Measurements from ENCODE around the gene OPCML.
A peak's percentile ranks its signal among the peaks of the same experiment; 100 is the strongest.

Gene OPCML

DNA sequence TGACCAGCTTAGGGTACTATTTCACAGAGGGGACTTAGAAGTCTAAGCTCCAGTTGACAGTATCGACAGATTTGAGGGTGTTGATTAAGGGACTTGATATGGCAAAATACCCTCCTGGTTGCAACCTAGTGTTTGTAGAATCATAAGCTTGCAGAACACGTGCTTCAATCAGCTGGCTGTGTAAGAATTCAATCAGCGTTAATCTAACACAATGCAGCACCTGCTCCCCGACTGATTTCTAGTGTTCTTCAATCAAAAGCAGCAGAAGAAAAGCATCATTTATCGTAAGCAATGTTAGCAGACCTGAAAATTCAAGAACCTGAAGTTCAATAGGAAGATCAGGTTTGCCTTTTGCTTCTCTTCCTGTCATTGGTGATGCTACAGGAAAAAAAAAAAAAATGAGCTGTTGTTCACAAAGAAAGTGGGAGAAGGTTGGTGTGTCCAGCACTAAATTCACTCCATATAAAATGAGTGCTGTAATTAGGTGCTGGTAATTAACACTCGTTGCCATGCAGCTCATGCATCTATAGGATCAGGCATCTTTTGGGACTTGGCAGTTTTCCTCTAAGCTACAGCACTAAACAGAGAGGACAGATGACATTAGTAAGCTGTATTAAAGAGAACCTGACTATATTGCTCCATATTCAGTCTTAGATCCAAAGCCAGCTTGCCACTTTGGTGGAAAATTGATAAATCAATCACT is 840.3 kb downstream of the OPCML start:
- DNase-seq (ENCODE audit: low read depth): no peak
- TF ChIP-seq, protein P1, sequence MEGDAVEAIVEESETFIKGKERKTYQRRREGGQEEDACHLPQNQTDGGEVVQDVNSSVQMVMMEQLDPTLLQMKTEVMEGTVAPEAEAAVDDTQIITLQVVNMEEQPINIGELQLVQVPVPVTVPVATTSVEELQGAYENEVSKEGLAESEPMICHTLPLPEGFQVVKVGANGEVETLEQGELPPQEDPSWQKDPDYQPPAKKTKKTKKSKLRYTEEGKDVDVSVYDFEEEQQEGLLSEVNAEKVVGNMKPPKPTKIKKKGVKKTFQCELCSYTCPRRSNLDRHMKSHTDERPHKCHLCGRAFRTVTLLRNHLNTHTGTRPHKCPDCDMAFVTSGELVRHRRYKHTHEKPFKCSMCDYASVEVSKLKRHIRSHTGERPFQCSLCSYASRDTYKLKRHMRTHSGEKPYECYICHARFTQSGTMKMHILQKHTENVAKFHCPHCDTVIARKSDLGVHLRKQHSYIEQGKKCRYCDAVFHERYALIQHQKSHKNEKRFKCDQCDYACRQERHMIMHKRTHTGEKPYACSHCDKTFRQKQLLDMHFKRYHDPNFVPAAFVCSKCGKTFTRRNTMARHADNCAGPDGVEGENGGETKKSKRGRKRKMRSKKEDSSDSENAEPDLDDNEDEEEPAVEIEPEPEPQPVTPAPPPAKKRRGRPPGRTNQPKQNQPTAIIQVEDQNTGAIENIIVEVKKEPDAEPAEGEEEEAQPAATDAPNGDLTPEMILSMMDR (IDR thresholded peaks at IDR 0.05; ENCODE audit: control insufficient read depth, insufficient read depth, low read depth, low read length, missing control alignments): no peak
- H3K4me3 ChIP-seq (ENCODE audit: control insufficient read depth, low read depth, low read length): no peak overlapping the region

DNA sequence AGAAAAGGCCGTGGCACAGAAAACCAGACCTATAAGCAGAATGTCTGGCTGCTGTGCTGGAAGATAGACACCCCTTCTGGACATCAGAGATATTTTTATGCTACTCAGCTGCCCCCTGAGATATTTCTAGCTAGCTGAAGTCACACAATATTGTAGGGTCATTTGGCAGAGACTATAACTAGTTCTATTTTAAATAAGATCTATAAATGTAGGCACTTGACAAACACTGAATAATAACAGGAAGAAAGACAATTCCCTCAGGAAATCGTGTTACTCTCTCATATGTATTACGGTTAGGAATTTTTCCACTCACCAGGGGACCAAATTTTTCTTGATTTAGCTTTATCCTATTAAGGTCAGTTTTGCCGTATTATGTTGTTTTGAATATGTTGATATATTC is 845.4 kb downstream of the OPCML start:
- no peak overlapping the region for H3K4me3 ChIP-seq (ENCODE audit: control insufficient read depth, low read depth, low read length)

DNA sequence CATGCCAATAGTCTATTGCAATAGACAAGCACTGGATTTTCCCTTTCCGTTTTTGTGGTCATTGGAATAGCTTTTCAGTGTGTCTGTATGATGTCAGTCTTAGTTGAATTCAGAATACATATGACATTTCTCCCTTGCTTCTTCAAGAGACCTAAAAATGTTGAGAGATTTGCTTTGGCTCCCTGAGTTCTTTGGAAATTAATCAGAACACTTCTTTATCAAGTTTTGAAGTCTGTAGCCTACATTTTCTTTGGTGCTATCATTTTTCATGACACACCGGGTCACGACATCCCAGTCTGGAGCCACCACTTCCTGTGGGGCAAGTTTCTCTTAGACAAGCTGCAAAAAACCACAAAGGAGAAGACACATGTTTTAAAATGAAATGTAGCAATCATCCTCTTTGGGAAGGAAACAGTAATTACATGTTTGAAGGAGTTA is 847.1 kb downstream of the OPCML start:
- TF ChIP-seq, protein P1 (IDR thresholded peaks at IDR 0.05; ENCODE audit: control insufficient read depth, insufficient read depth, low read depth, low read length, missing control alignments): no peak
- peak; percentile 32 for DNase-seq (ENCODE audit: low read depth)
- H3K4me3 ChIP-seq (ENCODE audit: control insufficient read depth, low read depth, low read length): no peak overlapping the region

More for the DNA sequence above, 845.4 kb downstream of the OPCML start:
- TF ChIP-seq, protein P1 (IDR thresholded peaks at IDR 0.05; ENCODE audit: control insufficient read depth, insufficient read depth, low read depth, low read length, missing control alignments): no peak
- no peak for DNase-seq (ENCODE audit: low read depth)

DNA sequence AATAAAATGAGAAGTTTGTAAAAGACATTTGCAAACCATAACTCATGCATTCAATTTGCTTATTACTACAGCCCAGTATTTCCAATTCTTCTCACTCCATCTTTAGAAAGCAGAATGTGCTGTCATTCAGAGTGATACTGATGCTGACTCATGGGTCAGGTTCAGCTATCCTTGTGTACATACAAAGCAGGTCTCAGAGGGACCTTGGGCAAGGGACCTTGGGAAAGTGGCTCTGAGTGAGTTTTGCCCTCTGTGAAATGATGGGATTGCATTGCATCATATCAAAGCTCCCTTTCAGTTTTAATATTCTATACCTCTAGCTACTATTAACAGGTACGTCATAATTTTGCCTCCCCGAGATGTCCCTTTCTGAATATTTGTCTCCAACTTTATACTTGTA is 848.7 kb downstream of the OPCML start:
- DNase-seq (ENCODE audit: low read depth): no peak
- TF ChIP-seq, protein P1 (IDR thresholded peaks at IDR 0.05; ENCODE audit: control insufficient read depth, insufficient read depth, low read depth, low read length, missing control alignments): no peak
- no peak overlapping the region for H3K4me3 ChIP-seq (ENCODE audit: control insufficient read depth, low read depth, low read length)

DNA sequence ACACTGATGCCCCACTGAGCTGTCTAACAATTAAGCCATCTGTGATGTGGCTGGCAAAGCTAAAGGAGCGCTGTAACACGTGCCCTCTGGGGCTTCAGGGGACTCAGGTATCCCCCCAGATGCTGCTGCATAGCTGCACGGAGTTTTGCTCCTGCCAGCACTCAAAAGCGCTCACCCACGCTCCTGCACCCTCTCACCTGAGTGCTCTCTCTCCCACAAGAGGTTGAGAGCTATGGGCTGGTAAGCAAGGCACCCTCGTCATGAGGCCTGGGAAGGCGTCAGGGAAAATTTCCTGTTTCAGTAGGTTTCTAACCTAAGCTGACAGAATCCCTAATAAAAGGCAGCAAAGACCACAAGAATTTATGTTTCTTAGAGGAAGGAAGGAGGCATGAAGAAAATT is 850.3 kb downstream of the OPCML start:
- no peak overlapping the region for H3K4me3 ChIP-seq (ENCODE audit: control insufficient read depth, low read depth, low read length)
- no peak for DNase-seq (ENCODE audit: low read depth)
- TF ChIP-seq, protein P1 (IDR thresholded peaks at IDR 0.05; ENCODE audit: control insufficient read depth, insufficient read depth, low read depth, low read length, missing control alignments): no peak

GRCh38 chr11:132680584-132680983 is 851.7 kb downstream of the OPCML start:
- TF ChIP-seq, protein P1 (IDR thresholded peaks at IDR 0.05; ENCODE audit: control insufficient read depth, insufficient read depth, low read depth, low read length, missing control alignments): no peak
- H3K4me3 ChIP-seq (ENCODE audit: control insufficient read depth, low read depth, low read length): no peak overlapping the region
- no peak for DNase-seq (ENCODE audit: low read depth)

Measured in AG09309 (cell line).